ENCODE results near the gene WDHD1. TPM values are rescaled to one million over a fixed set of nuclear protein-coding genes. Genes with fewer than 3 reads are reported as not detected.

Gene WDHD1
- total and polyA plus RNA-seq, 9 donors: 1.2 to 4.2 (median 2.5) TPM

DNA sequence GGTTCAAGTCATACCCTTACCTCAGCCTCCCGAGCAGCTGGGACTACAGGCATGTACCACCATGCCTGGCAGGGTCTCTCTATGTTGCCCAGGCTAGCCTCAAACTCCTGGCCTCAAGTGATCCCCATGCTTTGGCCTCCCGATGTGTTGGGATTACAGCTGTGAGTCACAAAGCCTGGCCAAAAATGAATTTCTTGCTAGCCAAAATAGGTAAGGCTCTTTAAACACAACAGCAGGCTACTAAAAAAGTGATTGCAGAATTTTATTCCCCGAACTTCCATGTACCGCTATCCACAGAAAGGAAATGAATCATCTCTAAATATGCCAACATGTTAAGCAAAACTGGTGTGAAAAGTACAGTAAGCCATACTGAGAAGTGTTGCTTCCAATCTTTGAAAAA lies 50.6 kb downstream of the WDHD1 start:
- H3K9me3 ChIP-seq: no peaks in the 10 kb centered on the region
- no peaks in the 10 kb centered on the region for H3K36me3 ChIP-seq
- H3K4me1 ChIP-seq (ENCODE audit: insufficient read depth): no peaks in the 10 kb centered on the region
- H3K4me3 ChIP-seq: no peak overlapping the region
- TF ChIP-seq, protein P1, sequence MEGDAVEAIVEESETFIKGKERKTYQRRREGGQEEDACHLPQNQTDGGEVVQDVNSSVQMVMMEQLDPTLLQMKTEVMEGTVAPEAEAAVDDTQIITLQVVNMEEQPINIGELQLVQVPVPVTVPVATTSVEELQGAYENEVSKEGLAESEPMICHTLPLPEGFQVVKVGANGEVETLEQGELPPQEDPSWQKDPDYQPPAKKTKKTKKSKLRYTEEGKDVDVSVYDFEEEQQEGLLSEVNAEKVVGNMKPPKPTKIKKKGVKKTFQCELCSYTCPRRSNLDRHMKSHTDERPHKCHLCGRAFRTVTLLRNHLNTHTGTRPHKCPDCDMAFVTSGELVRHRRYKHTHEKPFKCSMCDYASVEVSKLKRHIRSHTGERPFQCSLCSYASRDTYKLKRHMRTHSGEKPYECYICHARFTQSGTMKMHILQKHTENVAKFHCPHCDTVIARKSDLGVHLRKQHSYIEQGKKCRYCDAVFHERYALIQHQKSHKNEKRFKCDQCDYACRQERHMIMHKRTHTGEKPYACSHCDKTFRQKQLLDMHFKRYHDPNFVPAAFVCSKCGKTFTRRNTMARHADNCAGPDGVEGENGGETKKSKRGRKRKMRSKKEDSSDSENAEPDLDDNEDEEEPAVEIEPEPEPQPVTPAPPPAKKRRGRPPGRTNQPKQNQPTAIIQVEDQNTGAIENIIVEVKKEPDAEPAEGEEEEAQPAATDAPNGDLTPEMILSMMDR (IDR thresholded peaks at IDR 0.05): no peak
- TF ChIP-seq POLR2A (IDR thresholded peaks at IDR 0.05) (no peak), EP300 (IDR thresholded peaks at IDR 0.05) (no peak)
- intact Hi-C loops (cut with DNase I): no loop called here
- DNase-seq: no peak
- WGBS, 3 donors: 33 to 53% (median 47%) methylated on average over 4 of the region's 4 CpGs
- no peaks in the 10 kb centered on the region for H3K27me3 ChIP-seq
- H3K27ac ChIP-seq: no peak overlapping the region

DNA sequence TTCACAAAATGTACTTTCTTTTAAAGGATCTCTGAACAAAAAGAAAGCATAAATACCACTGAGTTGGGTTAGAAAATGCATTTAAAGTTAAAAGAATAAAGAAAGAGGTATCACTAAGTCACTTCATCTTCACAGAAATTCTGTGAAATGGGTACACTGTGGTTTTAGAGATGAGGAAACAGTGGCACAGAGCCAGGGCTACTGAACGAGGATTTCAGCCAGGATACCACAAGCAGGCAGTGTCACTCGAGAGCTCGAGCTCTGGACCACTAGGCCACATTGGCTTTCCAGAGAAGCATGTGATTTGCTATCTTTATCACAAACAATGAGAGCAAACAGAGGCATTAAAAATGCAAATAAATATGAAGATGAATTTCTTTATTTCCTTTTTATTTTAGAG lies 51.0 kb downstream of the WDHD1 start:
- H3K4me1 ChIP-seq (ENCODE audit: insufficient read depth): no peaks in the 10 kb centered on the region
- intact Hi-C loops (cut with DNase I): no loop called here
- no peaks in the 10 kb centered on the region for H3K27me3 ChIP-seq
- no peaks in the 10 kb centered on the region for H3K9me3 ChIP-seq
- no peak overlapping the region for H3K4me3 ChIP-seq
- 60 to 65% (median 60%) methylated on average over 3 of the region's 3 CpGs for WGBS, 3 donors
- H3K36me3 ChIP-seq: no peaks in the 10 kb centered on the region
- DNase-seq: no peak
- TF ChIP-seq POLR2A (IDR thresholded peaks at IDR 0.05): no peak
- TF ChIP-seq, protein P1 (IDR thresholded peaks at IDR 0.05): no peak
- TF ChIP-seq EP300 (IDR thresholded peaks at IDR 0.05): no peak
- H3K27ac ChIP-seq: no peak overlapping the region

DNA sequence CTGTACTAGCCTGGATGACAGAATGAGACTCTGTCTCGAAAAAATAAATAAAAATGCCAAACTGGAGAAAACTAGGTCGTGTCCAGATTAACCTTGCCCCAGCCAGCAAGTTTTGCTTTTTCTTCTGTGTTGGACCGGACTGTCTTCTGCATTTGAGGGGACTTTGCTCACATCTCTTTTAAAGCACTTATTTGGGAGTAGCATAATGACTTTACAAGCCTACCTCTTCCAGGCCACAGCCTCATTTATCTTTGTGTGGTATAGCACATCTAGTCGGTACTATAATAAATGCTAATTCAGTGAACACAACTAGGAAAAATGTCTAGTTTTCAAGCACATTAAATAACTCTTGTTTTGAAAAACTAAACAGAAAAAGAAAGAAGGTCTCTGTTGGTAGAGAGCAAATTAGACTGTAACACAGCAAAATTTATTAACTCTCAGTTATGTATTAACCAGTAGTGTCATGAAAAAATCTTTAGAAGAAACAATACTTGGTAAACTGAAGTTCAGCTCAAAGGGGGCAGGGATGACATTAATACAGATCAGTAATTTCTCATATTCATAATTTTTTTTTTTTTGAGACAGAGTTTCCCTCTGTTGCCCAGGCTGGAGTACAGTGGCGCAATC lies 52.0 kb downstream of the WDHD1 start:
- no peak overlapping the region for H3K27ac ChIP-seq
- no peak overlapping the region for H3K4me3 ChIP-seq
- 78 to 85% (median 83%) methylated on average over 5 of the region's 5 CpGs for WGBS, 3 donors
- intact Hi-C loops (cut with DNase I): no loop called here
- TF ChIP-seq EP300 (IDR thresholded peaks at IDR 0.05) (no peak), POLR2A (IDR thresholded peaks at IDR 0.05) (no peak)
- TF ChIP-seq, protein P1 (IDR thresholded peaks at IDR 0.05): no peak
- H3K4me1 ChIP-seq (ENCODE audit: insufficient read depth): no peaks in the 10 kb centered on the region
- H3K36me3 ChIP-seq: no peaks in the 10 kb centered on the region
- no peak for DNase-seq
- H3K9me3 ChIP-seq: no peaks in the 10 kb centered on the region
- no peaks in the 10 kb centered on the region for H3K27me3 ChIP-seq

DNA sequence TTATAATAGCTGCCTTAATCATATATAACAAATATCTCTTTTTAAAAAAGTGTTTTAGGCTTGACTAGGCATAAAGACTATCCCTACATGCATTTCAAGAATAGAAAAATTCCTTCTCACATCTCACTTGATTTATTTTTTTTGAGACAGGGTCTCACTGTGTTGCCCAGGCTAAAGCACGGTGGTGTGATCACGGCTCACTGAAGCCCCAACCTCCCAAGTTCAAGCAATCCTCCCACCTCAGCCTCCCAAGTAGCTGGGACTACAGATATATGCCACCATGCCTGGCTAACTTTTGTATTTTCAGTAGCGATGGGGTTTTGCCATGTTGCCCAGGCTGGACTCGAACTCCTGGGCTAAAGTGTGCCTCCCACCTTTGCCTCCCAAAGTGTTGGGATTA lies 59.4 kb downstream of the WDHD1 start:
- TF ChIP-seq, protein P1 (IDR thresholded peaks at IDR 0.05): no peak
- no peak for TF ChIP-seq POLR2A (IDR thresholded peaks at IDR 0.05)
- TF ChIP-seq EP300 (IDR thresholded peaks at IDR 0.05): no peak
- Histone ChIP-seq H3K9me3 (no peaks in the 10 kb centered on the region), H3K4me1 (ENCODE audit: insufficient read depth) (no peaks in the 10 kb centered on the region), H3K27ac (no peak overlapping the region), H3K4me3 (no peak overlapping the region), H3K36me3 (no peaks in the 10 kb centered on the region), H3K27me3 (no peaks in the 10 kb centered on the region)
- DNase-seq: no peak
- 96% methylated on average over 4 of the region's 4 CpGs for WGBS, 3 donors
- intact Hi-C loops (cut with DNase I): no loop called here

Data from ovary (tissue), 9 donors.